ENCODE data around the gene RNF166.

RNF166 gene

GRCh38 chr16:88706965-88707826, 988 bp upstream of the RNF166 start:
- no peak for DNase-seq (ENCODE audit: low read depth)

DNA sequence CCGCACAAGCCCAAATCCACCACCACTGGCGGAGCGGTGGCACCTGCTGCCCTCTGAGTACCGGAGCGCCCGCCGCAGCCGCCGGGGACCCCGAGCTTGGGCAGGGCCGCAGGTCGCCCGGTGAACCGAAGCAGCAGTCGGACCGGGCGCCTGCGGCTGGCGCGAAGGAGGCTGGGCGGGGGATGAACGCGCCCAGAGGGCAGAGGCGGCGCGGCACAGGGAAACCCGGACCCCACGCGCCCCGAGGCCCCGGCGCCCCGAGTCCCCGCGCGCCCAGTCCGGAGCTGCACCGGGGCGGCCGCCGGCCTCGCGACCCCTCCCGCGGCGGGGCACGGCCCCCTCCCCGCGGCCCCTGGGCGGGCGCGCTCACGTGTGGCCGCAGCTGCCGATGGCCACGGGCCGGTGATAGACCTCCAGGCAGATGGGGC, 393 bp downstream of the RNF166 start:
- no peak for DNase-seq (ENCODE audit: low read depth)

DNA sequence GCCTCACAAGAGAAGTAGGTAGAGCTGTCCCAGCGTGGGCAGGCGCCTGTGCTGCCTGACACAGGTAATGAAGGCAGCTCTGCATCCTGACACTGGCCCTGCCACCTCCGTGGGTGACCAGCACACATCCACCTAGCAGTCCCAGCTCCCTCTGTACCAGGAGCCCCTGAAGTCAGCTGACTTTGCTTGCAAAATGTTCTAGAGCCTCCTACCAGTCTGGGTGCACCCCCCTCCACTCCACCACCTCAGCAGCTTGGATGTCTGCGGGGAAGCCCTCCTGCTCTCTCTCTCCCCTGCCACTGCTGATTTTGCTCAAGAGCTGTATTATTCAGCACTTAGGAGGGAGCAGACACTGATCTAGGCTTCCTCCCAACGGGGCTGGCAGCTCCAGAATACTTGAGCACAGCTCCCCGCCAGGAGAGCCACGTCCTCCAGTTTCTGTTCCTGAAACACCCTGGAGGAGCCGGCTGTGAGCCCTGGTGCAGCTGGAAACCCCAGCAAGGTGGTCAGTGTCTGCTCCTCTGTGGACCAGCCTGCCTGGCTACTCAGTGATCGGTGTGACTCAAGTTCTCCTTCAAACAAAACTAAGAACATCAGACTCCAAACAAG, 1.0 kb downstream of the RNF166 start:
- DNase-seq (ENCODE audit: low read depth): no peak

DNA sequence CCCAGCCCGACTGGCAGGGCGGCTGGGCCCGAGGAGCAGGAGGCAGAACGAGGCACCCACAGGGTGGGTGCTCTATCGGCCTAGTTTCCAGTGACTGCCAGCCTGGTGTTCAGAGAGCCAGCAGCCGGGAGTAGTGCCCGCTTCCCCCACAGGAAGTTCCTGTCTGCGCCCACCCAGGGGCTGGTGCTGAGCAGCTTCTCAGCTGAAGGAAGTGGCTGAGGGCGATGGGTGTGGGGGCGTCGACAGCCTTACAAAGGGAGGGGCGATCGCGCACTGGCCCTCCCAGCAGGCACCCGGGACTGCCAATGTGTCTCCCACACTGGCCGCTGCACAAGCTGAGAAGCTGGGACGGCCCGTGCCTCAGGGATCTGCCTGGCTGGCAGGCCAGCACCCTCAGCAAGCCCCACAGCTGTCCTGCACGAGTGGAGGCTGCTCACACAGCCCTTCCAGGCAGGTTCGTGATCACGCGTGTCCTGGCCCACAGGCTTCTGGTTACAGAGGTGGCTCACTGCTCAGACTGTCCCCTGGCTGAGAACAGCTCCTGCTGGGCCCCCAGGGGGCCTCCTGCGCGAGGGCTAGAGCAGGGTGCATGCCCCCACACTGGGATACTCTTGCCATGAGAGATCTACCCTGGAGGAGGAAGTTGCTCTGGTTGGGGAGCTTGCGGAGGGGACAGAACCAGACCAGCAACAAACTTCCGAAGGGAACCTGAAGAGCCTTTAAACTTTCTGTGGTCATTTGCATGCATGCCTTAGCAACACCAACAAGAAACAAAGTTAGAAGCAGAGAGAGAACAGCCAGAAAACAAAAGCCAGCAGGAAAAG, 2.5 kb downstream of the RNF166 start:
- peak; percentile 39 for DNase-seq (ENCODE audit: low read depth)

- DNase-seq (ENCODE audit: low read depth): no peak
Measured at GRCh38 chr16:88702371-88703210, 3.6 kb downstream of the RNF166 start.

GRCh38 chr16:88701581-88702370, 4.4 kb downstream of the RNF166 start:
- DNase-seq (ENCODE audit: low read depth): no peak

GRCh38 chr16:88700636-88701482, 5.3 kb downstream of the RNF166 start:
- DNase-seq (ENCODE audit: low read depth): peak; percentile 93

DNA sequence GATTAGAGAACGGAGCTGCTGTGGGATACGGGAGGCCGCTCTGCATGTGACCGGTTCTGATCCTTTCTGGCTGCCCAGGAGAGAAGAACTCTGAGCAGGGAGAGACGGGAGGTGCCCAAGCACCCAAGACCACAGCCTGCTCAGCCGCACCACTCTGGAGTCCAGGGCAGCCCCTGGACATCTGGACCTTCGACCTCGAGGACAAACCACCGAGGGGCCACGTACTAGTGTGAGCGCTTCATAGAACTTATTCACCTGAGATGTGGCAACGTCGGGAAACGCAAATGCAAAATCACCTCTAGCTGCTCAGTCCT, 5.9 kb downstream of the RNF166 start:
- no peak for DNase-seq (ENCODE audit: low read depth)

- no peak for DNase-seq (ENCODE audit: low read depth)
Measured at GRCh38 chr16:88699180-88699579, 7.0 kb downstream of the RNF166 start.

DNA sequence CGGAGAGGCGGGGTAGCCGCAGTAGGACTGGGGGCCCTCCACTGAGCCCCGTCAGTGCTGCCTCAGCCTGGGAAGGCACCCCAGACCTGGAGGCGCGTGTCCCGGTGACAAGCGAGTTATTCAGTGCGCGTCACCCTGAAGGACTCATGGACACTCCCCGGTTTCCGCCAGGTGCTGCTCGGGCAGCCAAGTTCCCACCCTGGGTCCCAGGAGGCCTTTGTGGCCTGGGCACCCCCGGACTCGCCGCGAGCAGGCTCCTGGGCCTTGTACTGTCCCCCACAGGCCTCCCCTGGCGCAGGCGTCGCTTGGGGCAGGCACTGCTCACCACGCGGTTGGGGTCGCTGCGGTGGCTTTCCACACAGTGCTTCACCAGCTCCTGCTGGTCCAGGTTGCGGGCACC, 7.6 kb downstream of the RNF166 start:
- no peak for DNase-seq (ENCODE audit: low read depth)

- no peak for DNase-seq (ENCODE audit: low read depth)
Measured at GRCh38 chr16:88697831-88698615, 8.2 kb downstream of the RNF166 start.

DNA sequence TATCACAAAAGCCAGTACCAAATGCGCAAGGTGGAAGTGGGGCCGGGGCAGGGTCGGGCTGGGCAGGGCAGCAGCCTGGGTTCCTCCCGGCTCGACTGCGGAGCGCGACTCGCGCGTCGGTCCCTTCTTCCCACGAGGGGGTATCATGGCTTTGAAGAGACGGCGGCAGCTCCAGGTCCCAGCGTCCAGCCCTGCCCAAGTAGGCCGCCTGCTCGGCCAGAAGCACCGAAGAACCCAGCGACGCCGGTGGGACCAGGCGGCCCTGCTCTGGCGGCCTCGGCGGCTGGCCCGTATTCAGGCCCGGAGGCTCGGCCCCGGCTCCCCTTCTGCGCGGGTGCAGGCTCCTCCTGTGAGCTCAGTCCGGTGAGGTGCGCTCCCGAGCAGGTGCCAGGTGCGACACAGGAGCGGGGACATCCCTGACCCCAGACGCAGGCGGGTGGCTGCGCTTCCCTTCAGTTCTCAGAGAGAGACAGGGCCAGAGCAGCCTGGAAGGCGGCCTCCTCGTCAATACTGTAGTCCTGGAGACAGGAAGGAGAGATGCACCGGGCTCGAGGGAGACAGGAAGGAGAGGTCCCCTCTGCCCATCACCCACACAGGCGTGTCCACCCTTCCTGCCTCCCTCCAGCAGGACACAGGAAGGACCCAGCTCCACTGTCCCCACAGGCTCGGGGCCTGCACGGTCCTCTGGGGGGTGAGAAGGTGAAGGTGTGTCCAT, 8.9 kb downstream of the RNF166 start:
- no peak for DNase-seq (ENCODE audit: low read depth)

DNA sequence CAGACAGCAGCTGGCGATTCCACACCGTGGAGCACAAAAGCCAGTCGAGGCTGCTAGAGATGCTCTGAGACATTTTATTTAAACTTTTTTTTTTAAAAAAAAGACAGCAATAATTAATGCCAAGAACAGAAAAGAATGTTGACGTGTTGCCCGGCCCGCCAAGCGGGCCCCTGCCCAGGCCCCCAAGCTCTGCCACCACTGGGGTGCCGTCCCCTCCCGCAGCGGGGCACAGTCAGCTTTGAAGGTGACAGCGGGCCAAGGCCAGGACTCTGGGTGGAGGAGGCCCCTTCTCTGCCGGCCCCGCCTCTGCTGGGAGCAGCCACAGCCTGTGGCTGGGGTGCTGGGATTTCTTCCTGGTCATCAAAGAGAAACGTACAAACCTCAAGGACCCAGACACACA, 9.8 kb downstream of the RNF166 start:
- no peak for DNase-seq (ENCODE audit: low read depth)

DNA sequence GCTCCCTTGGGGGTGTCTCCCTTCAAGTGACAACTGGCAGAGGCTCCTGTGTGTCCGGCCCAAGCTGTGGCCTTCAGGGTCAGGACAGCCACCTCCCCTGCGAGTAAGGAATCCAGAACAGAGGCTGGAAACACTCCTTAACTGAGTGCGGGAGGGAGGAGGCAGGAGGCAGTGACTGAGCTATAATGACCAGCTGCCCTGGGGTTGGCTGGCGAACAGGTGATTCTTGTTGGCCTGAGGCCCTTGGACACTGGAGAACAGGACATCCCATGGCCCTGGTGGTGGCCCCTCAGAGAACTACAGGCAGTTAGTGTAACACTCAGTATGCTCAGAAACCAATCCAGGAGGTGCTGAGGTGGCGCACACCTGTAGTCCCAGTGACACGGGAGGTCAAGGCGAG, 10.5 kb downstream of the RNF166 start:
- no peak for DNase-seq (ENCODE audit: low read depth)

- DNase-seq (ENCODE audit: low read depth): no peak
Measured at GRCh38 chr16:88695218-88695617, 11.0 kb downstream of the RNF166 start.

- no peak for DNase-seq (ENCODE audit: low read depth)
Measured at GRCh38 chr16:88694221-88695087, 11.8 kb downstream of the RNF166 start.

DNA sequence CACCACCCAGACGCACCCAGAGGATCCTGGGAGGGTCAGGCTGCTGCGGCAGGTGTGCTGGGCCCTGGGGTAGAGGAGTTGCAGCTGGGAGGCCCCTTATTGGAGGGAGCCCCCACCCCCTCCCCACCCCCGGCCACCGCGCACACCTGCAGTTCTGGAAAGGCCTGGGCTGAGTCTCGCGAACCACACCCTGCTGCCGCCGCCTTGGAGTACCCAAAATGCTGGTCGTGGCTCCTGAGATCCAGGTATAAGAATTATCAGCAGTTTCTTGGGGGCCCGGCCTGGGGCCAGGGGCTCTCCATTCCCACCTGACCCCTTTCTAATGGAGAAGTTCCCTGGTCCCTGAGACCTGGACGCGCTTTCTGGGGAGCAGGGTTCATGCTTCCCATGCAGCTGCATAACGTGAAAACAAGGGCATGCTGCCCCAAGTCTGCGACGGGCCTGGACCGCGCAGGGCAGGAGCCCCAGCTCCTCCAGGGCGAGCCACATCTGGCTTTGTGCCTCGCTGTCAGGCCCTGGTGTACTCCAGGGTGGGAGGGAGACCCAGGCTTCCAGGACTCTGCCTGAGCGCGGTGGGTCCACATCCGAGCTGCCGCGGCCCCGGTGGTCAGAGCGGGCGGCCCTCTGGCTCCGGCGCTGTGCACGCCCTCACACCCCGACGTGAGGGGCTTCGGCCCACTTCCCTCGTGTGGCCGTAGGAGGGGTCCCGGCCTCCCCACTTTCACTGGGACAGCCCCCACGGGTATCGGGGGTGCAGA, 12.6 kb downstream of the RNF166 start:
- DNase-seq (ENCODE audit: low read depth): no peak

Measured in stimulated activated CD4-positive, alpha-beta T cell treated with anti-CD3 and anti-CD28 coated beads, Interleukin-2, amount 100 ng/mL, for 4 hours (primary cell).